NOMO-1 treated with dmso at 0.1 percent for 144 hours (cell line): ENCODE data around the gene KCNJ13.

Source experiments
- DNase-seq: peaks from one replicate; lab custom pipeline; 2025; ENCODE audit not compliant: unreplicated experiment; lab: John Stamatoyannopoulos, UW

Gene KCNJ13

GRCh38 chr2:232776435-232776834, at the start of gene KCNJ13:
Gene KCNJ13 (minus strand): TSS chr2:232776565. CDS start chr2:232771362, 5,203 bp downstream.
- no peak for DNase-seq

GRCh38 chr2:232817756-232818155, 41.4 kb upstream of the KCNJ13 start:
- no peak for DNase-seq

- no peak for DNase-seq
Observed at GRCh38 chr2:232816657-232817056, 40.3 kb upstream of the KCNJ13 start.

GRCh38 chr2:232815569-232815968, 39.2 kb upstream of the KCNJ13 start:
- DNase-seq = no peak

GRCh38 chr2:232810444-232810843, 34.1 kb upstream of the KCNJ13 start:
- DNase-seq = no peak

GRCh38 chr2:232809349-232810124, 33.2 kb upstream of the KCNJ13 start:
- DNase-seq = no peak

- no peak for DNase-seq
Observed at GRCh38 chr2:232802091-232802490, 25.7 kb upstream of the KCNJ13 start.

GRCh38 chr2:232800166-232800565, 23.8 kb upstream of the KCNJ13 start:
- no peak for DNase-seq

- no peak for DNase-seq
Observed at GRCh38 chr2:232798187-232798586, 21.8 kb upstream of the KCNJ13 start.

- no peak for DNase-seq
Observed at GRCh38 chr2:232795920-232796319, 19.6 kb upstream of the KCNJ13 start.

GRCh38 chr2:232794981-232795380, 18.6 kb upstream of the KCNJ13 start:
- no peak for DNase-seq

- no peak for DNase-seq
Observed at GRCh38 chr2:232793271-232793670, 16.9 kb upstream of the KCNJ13 start.

GRCh38 chr2:232791518-232791917, 15.2 kb upstream of the KCNJ13 start:
- DNase-seq = no peak

GRCh38 chr2:232789082-232789481, 12.7 kb upstream of the KCNJ13 start:
- no peak for DNase-seq

GRCh38 chr2:232787806-232788205, 11.4 kb upstream of the KCNJ13 start:
- DNase-seq = no peak

- no peak for DNase-seq
Observed at GRCh38 chr2:232783278-232783677, 6.9 kb upstream of the KCNJ13 start.

GRCh38 chr2:232781765-232782164, 5.4 kb upstream of the KCNJ13 start:
- DNase-seq = no peak

GRCh38 chr2:232779934-232780333, 3.6 kb upstream of the KCNJ13 start:
- no peak for DNase-seq

- no peak for DNase-seq
Observed at GRCh38 chr2:232779465-232779864, 3.1 kb upstream of the KCNJ13 start.

GRCh38 chr2:232777276-232777675, 911 bp upstream of the KCNJ13 start:
- no peak for DNase-seq

GRCh38 chr2:232773815-232774214, 2.5 kb downstream of the KCNJ13 start:
- no peak for DNase-seq

- DNase-seq = no peak
Observed at GRCh38 chr2:232772531-232772930, 3.8 kb downstream of the KCNJ13 start.

GRCh38 chr2:232771870-232772269, 4.5 kb downstream of the KCNJ13 start:
- no peak for DNase-seq
